Measurements from ENCODE around the gene PGF.

DNA sequence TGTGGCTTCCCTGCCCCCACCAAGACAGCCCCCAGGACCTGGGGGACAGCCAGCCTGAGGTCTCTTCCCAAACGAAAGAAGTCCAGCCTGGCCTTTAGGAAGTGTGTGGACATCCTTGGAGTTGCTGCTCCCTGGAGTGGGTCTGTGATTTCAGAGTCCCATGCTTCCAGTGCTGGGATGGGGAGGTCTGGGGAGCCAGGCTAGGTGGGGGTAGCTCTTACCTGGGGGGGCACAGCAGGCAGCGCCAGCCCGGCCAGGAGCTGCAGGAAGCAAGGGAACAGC, 509 bp downstream of the PGF start:
- no peak for TF ChIP-seq POLR2A (IDR thresholded peaks at IDR 0.05)
- TF ChIP-seq, protein P1, sequence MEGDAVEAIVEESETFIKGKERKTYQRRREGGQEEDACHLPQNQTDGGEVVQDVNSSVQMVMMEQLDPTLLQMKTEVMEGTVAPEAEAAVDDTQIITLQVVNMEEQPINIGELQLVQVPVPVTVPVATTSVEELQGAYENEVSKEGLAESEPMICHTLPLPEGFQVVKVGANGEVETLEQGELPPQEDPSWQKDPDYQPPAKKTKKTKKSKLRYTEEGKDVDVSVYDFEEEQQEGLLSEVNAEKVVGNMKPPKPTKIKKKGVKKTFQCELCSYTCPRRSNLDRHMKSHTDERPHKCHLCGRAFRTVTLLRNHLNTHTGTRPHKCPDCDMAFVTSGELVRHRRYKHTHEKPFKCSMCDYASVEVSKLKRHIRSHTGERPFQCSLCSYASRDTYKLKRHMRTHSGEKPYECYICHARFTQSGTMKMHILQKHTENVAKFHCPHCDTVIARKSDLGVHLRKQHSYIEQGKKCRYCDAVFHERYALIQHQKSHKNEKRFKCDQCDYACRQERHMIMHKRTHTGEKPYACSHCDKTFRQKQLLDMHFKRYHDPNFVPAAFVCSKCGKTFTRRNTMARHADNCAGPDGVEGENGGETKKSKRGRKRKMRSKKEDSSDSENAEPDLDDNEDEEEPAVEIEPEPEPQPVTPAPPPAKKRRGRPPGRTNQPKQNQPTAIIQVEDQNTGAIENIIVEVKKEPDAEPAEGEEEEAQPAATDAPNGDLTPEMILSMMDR (IDR thresholded peaks at IDR 0.05): no peak

Data from esophagus squamous epithelium (tissue), 4 donors.